GM11168 (cell line): ENCODE results near the gene AKAP1.

Experiments
- in situ Hi-C: fragments of 300-500 bp; cut with MboI; formaldehyde crosslinking; loops from one replicate; pipeline ENCODE4 v1.12.0; 2022; ENCODE audit warnings: low sequenced_read_pairs; ENCODE audit not compliant: unreplicated experiment

Gene AKAP1, protein sequence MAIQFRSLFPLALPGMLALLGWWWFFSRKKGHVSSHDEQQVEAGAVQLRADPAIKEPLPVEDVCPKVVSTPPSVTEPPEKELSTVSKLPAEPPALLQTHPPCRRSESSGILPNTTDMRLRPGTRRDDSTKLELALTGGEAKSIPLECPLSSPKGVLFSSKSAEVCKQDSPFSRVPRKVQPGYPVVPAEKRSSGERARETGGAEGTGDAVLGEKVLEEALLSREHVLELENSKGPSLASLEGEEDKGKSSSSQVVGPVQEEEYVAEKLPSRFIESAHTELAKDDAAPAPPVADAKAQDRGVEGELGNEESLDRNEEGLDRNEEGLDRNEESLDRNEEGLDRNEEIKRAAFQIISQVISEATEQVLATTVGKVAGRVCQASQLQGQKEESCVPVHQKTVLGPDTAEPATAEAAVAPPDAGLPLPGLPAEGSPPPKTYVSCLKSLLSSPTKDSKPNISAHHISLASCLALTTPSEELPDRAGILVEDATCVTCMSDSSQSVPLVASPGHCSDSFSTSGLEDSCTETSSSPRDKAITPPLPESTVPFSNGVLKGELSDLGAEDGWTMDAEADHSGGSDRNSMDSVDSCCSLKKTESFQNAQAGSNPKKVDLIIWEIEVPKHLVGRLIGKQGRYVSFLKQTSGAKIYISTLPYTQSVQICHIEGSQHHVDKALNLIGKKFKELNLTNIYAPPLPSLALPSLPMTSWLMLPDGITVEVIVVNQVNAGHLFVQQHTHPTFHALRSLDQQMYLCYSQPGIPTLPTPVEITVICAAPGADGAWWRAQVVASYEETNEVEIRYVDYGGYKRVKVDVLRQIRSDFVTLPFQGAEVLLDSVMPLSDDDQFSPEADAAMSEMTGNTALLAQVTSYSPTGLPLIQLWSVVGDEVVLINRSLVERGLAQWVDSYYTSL

DNA sequence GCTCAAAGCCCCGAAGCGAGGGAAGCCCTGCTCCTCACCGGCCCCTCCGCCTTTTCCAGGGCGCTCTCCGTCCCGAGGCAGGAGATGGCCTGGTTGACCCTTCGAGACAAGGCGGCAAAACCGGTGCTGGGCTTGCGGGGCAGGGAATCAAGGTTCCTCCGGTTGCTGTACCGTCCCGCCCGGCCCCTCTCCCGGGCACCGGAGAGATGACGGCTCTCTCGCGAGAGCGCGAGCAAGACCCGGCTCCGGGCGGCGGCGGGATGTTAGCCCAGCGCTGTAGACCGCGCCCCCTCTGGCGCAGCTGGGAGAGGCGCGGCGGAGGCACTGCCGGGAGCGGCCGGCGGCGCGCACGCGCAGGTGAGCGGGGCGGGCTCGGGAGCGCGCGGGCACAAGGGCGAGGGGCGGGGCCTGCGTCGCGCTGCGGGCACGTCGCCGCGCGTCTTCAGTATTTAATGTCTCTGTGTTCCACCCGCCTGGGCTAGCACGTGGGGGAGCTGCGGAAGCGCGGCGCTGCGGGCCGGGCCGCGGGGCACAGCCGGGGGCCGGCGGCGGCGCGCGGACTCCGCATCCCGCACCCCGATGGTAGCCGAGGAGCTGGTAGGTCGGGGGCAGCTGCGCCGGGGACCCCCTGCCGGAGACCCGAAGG, at the start of gene AKAP1:
Gene AKAP1 (plus strand): TSS at position 445 of the 646 bp plus-strand sequence. CDS start 20,219 bp downstream, outside the sequence.
- in situ Hi-C loops, result no loop called here

DNA sequence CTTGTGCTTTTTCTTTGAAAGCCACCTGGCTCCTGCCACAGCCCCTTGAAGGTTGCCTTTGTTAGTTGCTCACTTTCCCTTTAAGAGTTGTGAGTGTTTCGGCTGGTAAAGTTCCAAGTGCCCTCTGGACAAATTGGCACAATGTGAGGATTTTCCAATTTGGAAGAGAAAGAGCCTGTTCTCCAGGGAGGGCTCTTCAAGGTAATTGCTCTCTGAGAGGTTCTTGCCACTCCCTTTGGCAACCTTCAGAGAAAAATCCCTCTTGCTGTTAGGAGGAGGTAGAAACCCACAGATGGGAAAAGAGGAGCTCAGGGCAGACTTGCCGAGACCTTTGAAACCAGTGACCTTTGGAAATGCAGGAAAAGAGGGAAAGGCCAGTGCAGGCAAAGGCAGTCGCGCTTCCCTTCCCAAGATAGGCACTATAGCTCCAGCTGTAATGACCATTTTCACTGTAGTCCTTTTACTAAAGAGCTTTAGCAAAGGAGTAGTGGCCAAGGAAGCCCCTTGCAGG, 49.0 kb upstream of the AKAP1 start:
- in situ Hi-C loops, result no loop called here

DNA sequence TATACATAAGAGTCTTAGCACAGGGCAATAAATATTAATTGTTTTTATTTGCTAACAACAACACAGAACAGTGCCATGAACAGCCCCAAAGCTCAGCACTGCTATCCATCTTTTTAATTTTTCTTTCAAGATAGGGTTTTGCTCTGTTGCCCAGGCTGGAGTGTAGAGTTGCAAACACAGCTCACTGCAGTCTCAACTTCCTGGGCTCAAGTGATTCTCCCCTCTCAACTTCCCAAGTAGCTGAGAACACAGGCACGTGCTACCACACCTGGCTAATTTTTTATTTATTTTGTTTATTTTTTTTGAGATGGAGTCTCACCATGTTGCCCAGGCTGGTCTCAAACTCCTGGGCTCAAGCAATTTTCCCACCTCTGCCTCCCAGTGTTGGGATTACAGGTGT, 47.6 kb upstream of the AKAP1 start:
- in situ Hi-C loops, result no loop called here

DNA sequence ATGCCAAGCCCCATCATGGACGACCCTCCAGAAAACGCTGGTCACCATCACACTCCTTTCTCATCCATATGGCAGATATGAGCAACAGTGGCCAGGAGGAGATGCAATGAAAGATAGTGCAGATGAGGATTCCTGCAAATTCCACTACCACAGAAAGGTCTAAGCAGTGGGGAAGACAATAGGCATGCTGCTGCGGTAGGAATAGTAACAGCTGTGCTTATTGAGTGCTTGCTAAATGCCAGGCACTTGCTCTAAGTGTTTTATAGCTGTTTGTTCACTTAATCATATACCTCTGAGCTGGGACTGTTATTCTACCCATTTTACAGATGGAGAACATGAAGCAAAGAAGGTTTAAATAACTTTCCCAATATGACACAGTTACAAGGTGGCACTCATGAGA, 46.6 kb upstream of the AKAP1 start:
- in situ Hi-C loops, result no loop called here

DNA sequence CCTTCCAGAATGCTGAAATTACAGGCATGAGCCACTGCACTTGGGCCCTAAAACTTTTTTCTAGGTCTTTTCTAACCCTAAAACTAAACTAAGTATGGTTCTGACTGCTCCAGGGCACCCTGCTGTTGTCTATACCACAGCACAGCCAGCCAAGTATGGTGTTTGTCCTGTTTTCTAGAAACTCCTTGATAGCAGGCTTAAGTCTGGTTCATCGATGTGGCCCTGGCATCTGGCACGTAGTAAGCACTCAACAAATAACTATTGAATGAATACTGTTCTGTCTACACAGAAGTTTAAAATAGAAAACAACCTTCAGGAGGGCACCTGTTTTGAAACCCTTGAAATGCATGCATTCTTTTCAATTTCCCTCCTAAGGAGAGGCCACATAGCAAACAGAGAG, 44.5 kb upstream of the AKAP1 start:
- in situ Hi-C loops, result no loop called here

DNA sequence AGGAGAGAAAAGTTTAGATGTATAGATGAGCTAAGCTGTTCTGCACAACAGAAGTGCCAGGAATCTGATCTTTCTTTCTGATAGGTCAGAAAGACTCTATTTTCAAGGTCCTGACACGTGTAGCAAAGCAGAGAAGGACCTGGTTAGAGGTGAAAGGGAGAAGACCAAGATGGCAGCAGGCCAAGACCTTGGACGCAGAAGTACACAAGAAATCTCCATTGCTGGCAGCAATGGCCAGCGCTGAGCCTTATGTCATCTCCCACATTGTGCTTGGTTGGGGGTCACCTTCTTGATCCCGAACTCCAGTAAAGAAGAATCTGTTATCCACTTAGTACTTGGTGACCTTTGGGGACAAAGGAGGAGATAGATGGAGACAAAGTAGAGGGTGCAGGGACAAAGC, 41.8 kb upstream of the AKAP1 start:
- in situ Hi-C loops, result no loop called here

DNA sequence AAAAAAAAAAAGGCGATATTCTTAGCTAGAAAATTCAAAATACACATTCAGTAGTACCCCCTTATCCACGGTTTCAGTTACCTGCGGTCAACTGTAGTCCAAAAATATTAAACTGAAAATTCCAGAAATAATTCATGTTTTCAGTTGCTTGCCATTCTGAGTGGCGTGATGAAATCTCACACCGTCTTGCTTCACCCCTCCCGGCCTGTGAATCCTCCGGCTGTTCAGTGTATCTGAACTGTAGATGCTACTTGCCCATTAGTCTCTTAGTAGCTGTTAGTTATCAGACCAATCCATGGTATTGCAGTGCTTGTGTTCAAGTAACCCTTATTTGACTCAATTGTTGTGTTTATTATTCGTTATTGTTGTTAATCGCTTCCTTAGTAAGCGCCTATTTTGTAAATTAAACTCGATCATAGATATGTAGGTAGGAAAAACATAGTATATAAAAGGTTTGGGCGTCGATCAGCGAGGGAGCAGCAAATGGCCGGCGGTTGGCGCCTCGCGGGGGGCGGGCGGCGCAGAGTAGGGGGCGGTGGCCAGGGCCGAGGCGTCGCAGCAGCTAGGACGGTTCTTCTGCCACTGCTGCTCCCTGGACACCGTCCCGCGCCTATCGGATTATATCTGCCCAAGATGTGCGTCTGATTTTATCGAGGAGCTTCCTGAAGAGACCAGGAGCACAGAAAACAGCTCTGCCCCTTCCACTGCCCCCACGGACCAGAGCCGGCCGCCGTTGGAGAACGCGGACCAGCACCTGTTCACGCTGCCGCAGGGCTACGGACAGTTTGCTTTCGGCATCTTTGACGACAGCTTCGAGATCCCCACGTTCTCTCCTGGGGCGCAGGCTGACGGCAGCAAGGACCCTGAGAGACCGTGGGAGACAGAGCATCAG, 39.8 kb upstream of the AKAP1 start:
- in situ Hi-C loops, result no loop called here

DNA sequence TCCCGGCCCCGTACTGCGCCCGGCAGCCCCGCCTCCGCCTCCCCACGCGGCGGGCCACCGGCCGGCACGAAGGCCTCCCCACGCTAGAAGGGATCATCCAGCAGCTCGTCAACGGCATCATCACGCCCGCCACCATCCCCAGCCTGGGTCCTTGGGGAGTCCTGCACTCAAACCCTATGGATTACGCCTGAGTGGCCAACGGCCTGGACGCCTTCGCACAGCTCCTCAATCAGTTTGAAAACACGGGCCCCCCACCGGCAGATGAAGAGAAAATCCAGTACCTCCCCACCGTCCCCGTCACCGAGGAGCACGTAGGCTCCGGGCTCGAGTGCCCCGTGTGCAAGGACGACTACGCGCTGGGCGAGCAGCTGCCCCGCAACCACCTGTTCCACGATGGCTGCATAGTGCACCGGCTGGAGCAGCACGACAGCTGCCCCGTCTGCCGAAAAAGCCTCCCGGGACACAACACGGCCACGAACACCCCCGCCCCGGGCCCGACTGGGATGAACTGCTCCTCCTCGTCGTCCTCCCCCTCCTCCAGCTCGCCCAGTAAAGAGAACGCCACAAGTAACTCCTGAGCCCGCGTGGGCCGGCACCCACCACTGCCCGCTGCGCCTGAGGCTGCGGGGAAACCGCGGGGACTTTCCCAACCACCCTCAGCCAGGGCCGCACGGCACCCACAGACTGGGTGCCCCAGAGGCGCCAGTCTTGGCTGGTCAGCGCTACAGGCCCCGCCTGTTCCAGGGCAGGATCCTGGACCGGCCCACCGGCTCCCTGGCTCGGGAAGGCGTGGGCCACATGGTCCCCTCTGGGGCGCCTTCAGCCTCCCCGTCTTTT, 39.0 kb upstream of the AKAP1 start:
- in situ Hi-C loops, result no loop called here

DNA sequence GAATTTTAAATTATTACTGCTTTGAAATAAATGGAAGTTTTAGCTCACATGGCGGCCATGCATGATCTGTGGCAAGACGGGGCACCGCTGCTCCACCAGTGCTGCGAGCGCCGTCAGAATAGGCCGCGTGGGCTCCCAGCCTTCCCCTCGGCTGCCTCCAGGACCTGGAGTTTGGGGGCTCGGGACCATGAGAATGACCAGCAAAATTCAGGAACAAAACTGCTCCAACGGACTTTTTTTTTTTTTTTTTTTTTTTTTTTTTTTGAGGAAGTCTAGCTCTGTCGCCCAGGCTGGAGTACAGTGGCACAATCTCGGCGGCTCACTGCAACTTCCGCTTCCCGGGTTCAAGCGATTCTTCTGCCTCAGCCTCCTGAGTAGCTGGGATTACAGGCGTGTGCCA, 38.3 kb upstream of the AKAP1 start:
- in situ Hi-C loops, result no loop called here

DNA sequence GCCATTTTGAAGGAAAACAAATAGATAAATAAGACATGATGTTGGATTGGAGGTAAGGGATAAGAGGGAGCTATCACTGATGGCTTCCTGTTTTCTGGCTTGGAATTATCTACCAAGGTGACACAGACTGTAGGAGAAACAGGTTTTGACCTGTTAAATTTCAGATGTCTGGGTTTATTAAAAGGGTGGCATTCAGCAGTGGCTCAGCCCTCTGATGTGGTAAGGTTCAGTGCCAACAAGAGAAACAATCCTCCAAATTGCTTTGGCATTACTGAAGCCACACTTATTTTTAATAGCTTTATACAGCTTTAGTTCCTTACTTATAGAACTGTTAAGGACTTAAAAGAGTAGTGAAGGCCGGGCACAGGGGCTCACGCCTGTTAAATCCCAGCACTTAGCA, 37.0 kb upstream of the AKAP1 start:
- in situ Hi-C loops, result no loop called here

DNA sequence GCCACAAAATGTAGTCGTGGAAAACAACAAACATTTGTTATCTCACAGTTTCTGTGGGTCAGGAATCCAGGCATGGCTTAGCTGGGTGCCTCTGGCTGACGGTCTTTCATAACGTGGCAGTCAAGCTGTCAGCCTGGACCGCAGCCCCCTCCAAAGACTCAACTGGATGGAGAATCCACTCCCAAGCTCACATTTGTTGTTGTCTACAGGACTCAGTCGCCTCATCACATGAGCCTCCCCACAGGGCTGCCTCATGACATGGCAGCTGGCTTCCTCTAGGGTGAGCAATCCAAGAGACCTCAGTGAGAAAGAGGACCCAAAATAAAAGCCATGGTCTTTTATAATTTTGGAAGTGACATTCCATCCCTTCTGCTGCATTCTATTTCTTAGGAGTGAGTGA, 34.7 kb upstream of the AKAP1 start:
- in situ Hi-C loops, result no loop called here

DNA sequence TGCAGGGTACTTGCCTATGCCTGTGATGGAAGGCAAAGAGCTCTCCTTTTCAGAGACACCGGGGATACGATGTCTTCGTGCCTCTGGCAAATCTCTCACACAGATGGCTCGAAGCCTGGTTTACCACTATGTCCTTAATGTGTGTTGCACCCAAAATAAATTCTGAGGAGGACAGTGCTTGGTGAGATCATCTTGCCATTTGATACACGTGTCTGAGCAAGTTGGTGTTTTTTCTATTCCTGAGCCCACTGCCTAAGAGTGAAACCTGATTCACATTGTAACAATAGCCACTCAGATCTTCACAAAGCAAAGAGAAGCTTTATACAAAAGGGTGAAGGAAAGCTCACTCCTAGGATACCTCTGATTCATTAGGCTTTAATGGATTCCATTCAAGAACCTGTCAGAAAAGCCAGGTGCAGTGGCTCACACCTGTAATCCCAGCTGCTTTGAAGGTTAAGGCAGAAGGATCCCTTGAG, 33.1 kb upstream of the AKAP1 start:
- in situ Hi-C loops, result no loop called here

DNA sequence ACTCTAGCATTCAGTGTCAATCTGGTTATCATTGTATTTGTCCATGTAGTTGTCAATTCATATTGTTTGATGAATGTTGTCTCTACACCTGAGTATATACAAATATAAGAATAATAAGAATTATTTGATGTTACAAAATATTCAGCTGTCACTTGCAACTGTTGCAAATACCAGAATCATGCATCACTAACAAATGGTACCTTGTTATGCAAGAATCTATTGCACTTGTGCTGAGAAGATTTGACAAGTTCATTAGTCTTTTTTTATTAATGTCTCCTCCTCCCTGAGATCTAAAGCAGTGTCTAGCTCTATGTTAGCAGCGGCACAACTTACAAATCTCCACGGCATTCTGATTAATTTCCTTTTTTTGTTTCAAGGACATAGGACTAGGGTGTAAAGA, 22.2 kb upstream of the AKAP1 start:
- in situ Hi-C loops, result no loop called here

DNA sequence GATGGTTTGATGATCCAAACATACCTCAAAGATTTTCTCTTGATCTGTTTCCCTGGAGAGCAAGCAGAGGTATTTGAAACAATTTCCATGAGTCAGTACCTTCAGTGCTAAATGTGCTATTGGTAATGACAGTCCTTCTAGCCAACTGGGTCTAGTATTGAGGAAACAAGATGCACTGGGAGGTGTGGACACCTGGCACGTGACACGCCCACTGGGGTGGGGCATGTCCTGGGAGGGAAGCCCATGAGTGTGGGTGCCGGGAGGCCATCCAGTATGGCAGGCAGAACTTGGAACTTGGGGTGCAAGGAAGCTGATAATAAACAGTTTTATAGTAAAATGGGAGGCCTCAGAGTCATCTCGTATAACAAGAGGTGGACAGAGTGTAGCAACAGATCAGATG, 17.9 kb upstream of the AKAP1 start:
- in situ Hi-C loops, result no loop called here

DNA sequence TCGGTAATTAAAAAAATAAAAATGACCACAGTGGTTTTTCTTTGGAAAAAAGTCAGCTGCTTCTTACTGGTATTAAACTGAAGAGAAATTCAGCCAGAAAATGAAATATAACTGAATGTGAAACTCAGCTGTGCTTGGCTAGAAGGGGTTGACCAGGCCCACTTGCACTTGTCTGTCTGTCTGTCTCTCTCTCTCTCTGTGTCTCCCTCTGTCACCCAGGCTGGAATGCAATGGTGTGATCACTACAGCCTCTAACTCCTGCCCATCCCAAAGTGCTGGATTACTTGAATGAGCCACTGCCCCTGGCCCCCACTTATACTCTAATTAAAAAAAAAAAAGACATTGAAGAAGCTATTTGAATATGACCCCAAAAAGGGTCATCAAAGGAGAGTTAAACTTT, 17.3 kb upstream of the AKAP1 start:
- in situ Hi-C loops, result no loop called here

DNA sequence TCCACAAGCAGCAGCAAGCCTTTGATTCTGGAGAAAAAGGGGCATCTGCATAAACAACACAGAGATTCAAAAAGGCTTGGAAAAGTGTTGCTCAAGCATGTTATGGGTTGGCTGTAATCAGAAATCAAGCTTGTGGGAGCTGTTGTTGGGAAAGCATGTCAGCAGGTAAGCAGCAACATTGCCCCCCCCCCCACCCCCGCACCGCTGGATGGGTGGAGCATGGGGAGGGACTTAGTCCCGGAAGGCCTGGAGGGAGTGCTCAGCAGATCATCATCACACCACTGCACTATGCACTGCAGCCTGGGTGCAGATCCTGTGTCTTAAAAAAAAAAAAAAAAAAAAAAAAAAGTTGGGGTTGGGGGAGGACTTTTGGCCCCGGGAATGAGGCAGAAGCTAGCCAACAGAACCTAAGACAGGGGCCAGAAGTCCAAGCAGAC, 16.8 kb upstream of the AKAP1 start:
- in situ Hi-C loops, result no loop called here

DNA sequence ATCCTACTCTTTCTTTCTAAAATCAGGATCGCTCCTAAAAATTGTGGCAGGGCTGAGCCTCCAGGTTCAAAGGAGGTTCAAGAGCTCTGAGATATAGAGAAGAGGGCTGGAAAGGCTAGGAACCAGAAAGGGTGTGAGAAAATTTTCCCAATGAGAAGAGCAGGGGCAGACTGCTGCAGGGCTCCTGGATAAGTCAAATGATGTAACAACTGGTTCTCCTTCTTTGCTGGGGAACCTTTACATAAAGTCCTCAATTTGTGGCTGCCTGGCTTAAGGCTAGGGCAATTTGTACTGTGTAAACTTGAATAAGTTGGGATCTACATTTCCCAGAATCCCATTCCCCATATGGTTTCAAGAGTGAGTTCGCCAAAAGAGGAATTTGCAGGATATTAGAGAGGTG, 16.3 kb upstream of the AKAP1 start:
- in situ Hi-C loops, result no loop called here

DNA sequence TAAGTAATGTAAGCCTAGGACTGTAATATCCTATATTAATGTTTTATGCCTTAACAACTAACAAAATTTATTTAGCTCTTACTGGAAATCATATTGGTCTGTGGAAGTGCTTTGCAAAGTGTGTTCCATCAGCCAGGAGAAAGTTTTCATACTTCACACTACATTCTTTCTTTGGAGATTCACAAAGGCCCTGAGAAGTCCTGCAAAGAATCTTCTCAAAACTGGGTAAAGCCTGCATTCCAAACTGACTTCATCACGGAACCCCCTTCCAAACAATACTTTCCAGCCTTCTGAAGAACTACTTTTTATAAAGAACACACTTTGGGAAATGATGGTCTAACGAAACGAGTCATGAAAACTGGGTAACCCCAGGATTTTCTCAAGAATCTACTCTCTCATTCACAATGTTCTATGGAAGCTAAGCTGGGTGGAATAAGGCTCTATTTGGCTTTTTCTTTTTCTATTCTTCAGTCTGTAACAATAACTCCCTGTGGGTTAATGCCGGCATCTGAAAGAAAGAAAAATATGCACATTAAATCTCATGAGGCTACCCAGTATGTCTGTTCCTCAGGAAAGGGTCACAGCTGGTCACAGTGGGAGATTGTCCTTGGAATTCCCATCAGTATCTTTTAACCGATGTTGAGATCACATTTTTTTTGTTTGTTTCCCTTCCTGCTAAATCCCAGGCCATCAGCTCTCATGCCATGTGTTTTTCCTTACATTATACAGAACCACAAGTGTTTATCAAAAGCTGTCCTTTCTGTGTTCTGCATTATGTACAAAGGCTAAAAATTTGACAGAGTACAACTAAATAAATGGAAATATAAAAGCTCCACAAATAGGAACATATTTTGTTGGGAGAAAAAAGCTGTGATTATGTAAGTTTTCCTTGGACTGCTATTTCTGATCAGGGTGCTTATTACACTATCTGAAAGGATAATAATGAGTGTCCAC, 12.8 kb upstream of the AKAP1 start:
- in situ Hi-C loops, result no loop called here
